ENCODE measurements around the gene CORO2B. TPM values are rescaled to one million over a fixed set of nuclear protein-coding genes. Genes with fewer than 3 reads are reported as not detected.

Gene CORO2B
- polyA plus RNA-seq, 1 of the 3 experiments (the other 2 are of a cell fraction): 3.6 TPM

- TF ChIP-seq PBX3 (IDR thresholded peaks at IDR 0.05): no peak
Observed at GRCh38 chr15:68538311-68538710, 40.5 kb upstream of the CORO2B start (continued).

GRCh38 chr15:68541743-68542142 lies 37.0 kb upstream of the CORO2B start:
- POLR2A ChIA-PET: no interaction called here
- Histone ChIP-seq H3K36me3 (replicated peaks in 1 of 2; ENCODE audit: control insufficient read depth in 1 of 2, insufficient read depth in 2 of 2, low read length in 1 of 2) (no peaks in the 10 kb centered on the region), H3F3A (replicated peaks; ENCODE audit: insufficient read depth) (peaks cover 11% of the 10 kb centered on the region), H3K27me3 (ENCODE audit: insufficient read depth) (no peaks in the 10 kb centered on the region), H3K4me1 (ENCODE audit: control insufficient read depth in 1 of 2, insufficient read depth in 2 of 2, low read depth in 1 of 2, low read length in 1 of 2) (peaks cover 0 to 13% of the 10 kb centered on the region in 2 experiments; a peak in 3 of 4 replicates), H3K4me3 (ENCODE audit: low read depth in 2 of 2, low read length in 1 of 2) (no peak overlapping the region), H3K9ac (no peak overlapping the region), H4K20me1 (ENCODE audit: insufficient read depth) (no peaks in the 10 kb centered on the region), H3K9me2 (no peaks in the 10 kb centered on the region), H3K4me2 (no peak overlapping the region), H3K79me2 (ENCODE audit: insufficient read depth) (no peaks in the 10 kb centered on the region), H3K9me3 (no peaks in the 10 kb centered on the region), H3K27ac (ENCODE audit: low read depth in 2 of 2, low read length in 1 of 2) (no peak overlapping the region), H2AFZ (ENCODE audit: low read depth) (no peak overlapping the region)
- TF ChIP-seq EZH2phosphoT487 (IDR thresholded peaks at IDR 0.05; ENCODE audit: borderline replicate concordance, low read depth) (no peak), GABPA (IDR thresholded peaks at IDR 0.05; ENCODE audit: low read depth) (no peak), CTCF (IDR thresholded peaks at IDR 0.05) (no peak), RAD21 (IDR thresholded peaks at IDR 0.05; ENCODE audit: low read length) (no peak), USF2 (IDR thresholded peaks at IDR 0.05; ENCODE audit: borderline replicate concordance, low read depth, low read length) (no peak), SMC3 (IDR thresholded peaks at IDR 0.05; ENCODE audit: low read depth, low read length) (no peak), FOXJ3 (CRISPR knock-in tag; IDR thresholded peaks at IDR 0.05) (no peak), FOSL2 (IDR thresholded peaks at IDR 0.05; ENCODE audit: borderline replicate concordance, low read depth) (no peak), NRF1 (IDR thresholded peaks at IDR 0.05; ENCODE audit: low read depth, low read length) (no peak), CHD2 (IDR thresholded peaks at IDR 0.05; ENCODE audit: low read length, partially characterized antibody) (no peak), MXI1 (IDR thresholded peaks at IDR 0.05; ENCODE audit: low read depth, low read length) (no peak), RCOR1 (IDR thresholded peaks at IDR 0.05; ENCODE audit: low read length) (no peak), GATA2 (CRISPR knock-in tag; IDR thresholded peaks at IDR 0.05) (no peak)
- no peak for DNase-seq
- CTCF ChIA-PET: interaction anchor here (0.8 to 7.3 kb wide), 7 partner anchors 9 to 334 kb away, joined by 3 to 55 read pairs (median 6); no protein-coding TSS in a partner anchor
- WGBS (ENCODE audit: low lambda C conversion rate): 91% methylated on average over 9 of the region's 9 CpGs
